ENCODE results near the gene TRPM3. TPM values are rescaled to one million over a fixed set of nuclear protein-coding genes. Genes with fewer than 3 reads are reported as not detected.

TRPM3 gene
- total RNA-seq, 1 experiment from 2014 or later: not detected

GRCh38 chr9:70692431-70692830 is 429.0 kb downstream of the TRPM3 start:
- in situ Hi-C loops (cut with HindIII; ENCODE audit: low pct_unique_long_range_greater_than_20kb, low sequenced_read_pairs) (no loop called here), intact Hi-C loops (cut with micrococcal nuclease; ENCODE audit: unreplicated experiment) (no loop called here)
- H3K36me3 ChIP-seq (ENCODE audit: control insufficient read depth, insufficient read depth, low read length): no peaks in the 10 kb centered on the region
- no peaks in the 10 kb centered on the region for H3K9me3 ChIP-seq (ENCODE audit: control insufficient read depth, insufficient read depth, low read depth, low read length)
- ChIA-PET CTCF (no interaction called here), POLR2A (no interaction called here)
- TF ChIP-seq REST (IDR thresholded peaks at IDR 0.05; ENCODE audit: insufficient read depth in 1 of 2, low read depth in 2 of 2, low read length in 1 of 2) (no peak), POLR2AphosphoS5 (IDR thresholded peaks at IDR 0.05; ENCODE audit: low read depth, low read length) (no peak), SIN3A (IDR thresholded peaks at IDR 0.05; ENCODE audit: borderline replicate concordance, insufficient read depth, low read depth, low read length) (no peak), TCF7L2 (IDR thresholded peaks at IDR 0.05; ENCODE audit: low read depth, low read length) (no peak), CTCF (IDR thresholded peaks at IDR 0.05) (no peak)
- no peak overlapping the region for H3K4me3 ChIP-seq (ENCODE audit: low read depth in 2 of 2, low read length in 2 of 2)
- no peak overlapping the region for H3K27ac ChIP-seq (ENCODE audit: low read length)
- no TSS peak for BruUV-seq (replicated peaks)
- no peaks in the 10 kb centered on the region for H3K27me3 ChIP-seq (ENCODE audit: control insufficient read depth, insufficient read depth, low read length)
- DNase-seq (ENCODE audit: low read depth, low spot score) (no peak), ATAC-seq (no peak)
- H3K4me1 ChIP-seq (ENCODE audit: control insufficient read depth, insufficient read depth, low read length): no peaks in the 10 kb centered on the region

- Histone ChIP-seq H3K4me1 (ENCODE audit: control insufficient read depth, insufficient read depth, low read length) (no peaks in the 10 kb centered on the region), H3K4me3 (ENCODE audit: low read depth in 2 of 2, low read length in 2 of 2) (no peak overlapping the region), H3K36me3 (ENCODE audit: control insufficient read depth, insufficient read depth, low read length) (no peaks in the 10 kb centered on the region), H3K27ac (ENCODE audit: low read length) (no peak overlapping the region), H3K27me3 (ENCODE audit: control insufficient read depth, insufficient read depth, low read length) (no peaks in the 10 kb centered on the region), H3K9me3 (ENCODE audit: control insufficient read depth, insufficient read depth, low read depth, low read length) (no peaks in the 10 kb centered on the region)
- intact Hi-C loops (cut with micrococcal nuclease; ENCODE audit: unreplicated experiment): no loop called here
- in situ Hi-C loops (cut with HindIII; ENCODE audit: low pct_unique_long_range_greater_than_20kb, low sequenced_read_pairs): no loop called here
- TF ChIP-seq CTCF (IDR thresholded peaks at IDR 0.05) (no peak), SIN3A (IDR thresholded peaks at IDR 0.05; ENCODE audit: borderline replicate concordance, insufficient read depth, low read depth, low read length) (no peak), REST (IDR thresholded peaks at IDR 0.05; ENCODE audit: insufficient read depth in 1 of 2, low read depth in 2 of 2, low read length in 1 of 2) (no peak)
- POLR2A ChIA-PET: no interaction called here
- no TSS peak for BruUV-seq (replicated peaks)
- ATAC-seq: no peak
- no peak for DNase-seq (ENCODE audit: low read depth, low spot score)
- CTCF ChIA-PET: no interaction called here
These were observed 432.7 kb downstream of the TRPM3 start for GRCh38 chr9:70688704-70689103.

Data from Panc1 (cell line).